Measurements from ENCODE around the gene TIMM10B.

GRCh38 chr11:6456361-6457073 is 24.8 kb upstream of the TIMM10B start:
- no peak for TF ChIP-seq CTCF (IDR thresholded peaks at IDR 0.05; ENCODE audit: insufficient read depth, low read length, poor library complexity, severe bottlenecking)
- TF ChIP-seq EZH2phosphoT487 (conservative IDR thresholded peaks at IDR 0.05; ENCODE audit: low read length), result no peak
